Midbrain (tissue), 1 donor: ENCODE data around the gene BTBD10.

ENCODE experiments used
- DNase-seq: peaks from one replicate; lab custom pipeline; 2025; lab: John Stamatoyannopoulos, UW

Gene BTBD10

GRCh38 chr11:13338427-13339069, 124.5 kb downstream of the BTBD10 start:
- DNase-seq = no peak

GRCh38 chr11:13338019-13338426, 125.0 kb downstream of the BTBD10 start:
- no peak for DNase-seq
